HEK293 (cell line): ENCODE data around the gene SLC38A3.

ENCODE experiments used
- HOXD13 ChIP-seq: sonication (generic); formaldehyde crosslinking; IDR thresholded peaks from 2 replicates; pipeline ENCODE4 v1.8.0; 2022; ENCODE audit warnings: missing genetic modification reagents, borderline replicate concordance
- PRDM1 ChIP-seq: fragments of 450-650 bp; formaldehyde crosslinking; IDR thresholded peaks from 2 replicates; pipeline ENCODE4; 2016; ENCODE audit warnings: missing biosample characterization, missing genetic modification characterization
- SP2 ChIP-seq: fragments of 450-650 bp; formaldehyde crosslinking; IDR thresholded peaks from 2 replicates; pipeline ENCODE4 v1.5.1; 2016; ENCODE audit warnings: missing biosample characterization, missing genetic modification characterization
- ZBTB21 ChIP-seq: fragments of 450-650 bp; formaldehyde crosslinking; IDR thresholded peaks from 2 replicates; pipeline ENCODE4 v1.5.1; 2017; ENCODE audit warnings: missing biosample characterization, missing genetic modification characterization
- ZBTB7A ChIP-seq: fragments of 450-650 bp; formaldehyde crosslinking; IDR thresholded peaks from 2 replicates; pipeline ENCODE4 v1.5.1; 2016; ENCODE audit warnings: low read depth, missing biosample characterization, missing genetic modification characterization
- ZBTB8A ChIP-seq: fragments of 450-650 bp; formaldehyde crosslinking; IDR thresholded peaks from 2 replicates; pipeline ENCODE4 v1.5.1; 2016; ENCODE audit warnings: missing biosample characterization, missing genetic modification characterization
- ZNF184 ChIP-seq: fragments of 450-650 bp; IDR thresholded peaks from 2 replicates; pipeline ENCODE4 v1.5.1; 2018; ENCODE audit warnings: missing biosample characterization, mild to moderate bottlenecking, missing genetic modification characterization
- ZNF214 ChIP-seq: fragments of 450-650 bp; formaldehyde crosslinking; IDR thresholded peaks from 2 replicates; pipeline ENCODE4 v1.5.1; 2017; ENCODE audit warnings: missing biosample characterization, mild to moderate bottlenecking, missing genetic modification characterization, borderline replicate concordance
- ZNF239 ChIP-seq: fragments of 450-650 bp; formaldehyde crosslinking; IDR thresholded peaks from 2 replicates; pipeline ENCODE4 v1.5.1; 2016; ENCODE audit warnings: missing biosample characterization, missing genetic modification characterization
- ZNF266 ChIP-seq: fragments of 450-650 bp; formaldehyde crosslinking; IDR thresholded peaks from 2 replicates; pipeline ENCODE4 v1.5.1; 2016; ENCODE audit warnings: missing biosample characterization, missing genetic modification characterization, low read depth
- ZNF302 ChIP-seq: fragments of 450-650 bp; formaldehyde crosslinking; IDR thresholded peaks from 2 replicates; pipeline ENCODE4 v1.5.1; 2016; ENCODE audit warnings: missing biosample characterization, missing genetic modification characterization, low read depth
- ZNF354C ChIP-seq: fragments of 450-650 bp; formaldehyde crosslinking; IDR thresholded peaks from 2 replicates; pipeline ENCODE4 v1.5.1; 2016; ENCODE audit warnings: missing biosample characterization, missing genetic modification characterization, low read depth, borderline replicate concordance
- ZNF394 ChIP-seq: fragments of 450-650 bp; formaldehyde crosslinking; IDR thresholded peaks from 2 replicates; pipeline ENCODE4 v1.5.1; 2016; ENCODE audit warnings: missing biosample characterization, missing genetic modification characterization, mild to moderate bottlenecking, moderate library complexity, borderline replicate concordance
- ZNF48 ChIP-seq: fragments of 450-650 bp; formaldehyde crosslinking; IDR thresholded peaks from 2 replicates; pipeline ENCODE4 v1.5.1; 2016; ENCODE audit warnings: missing biosample characterization, missing genetic modification characterization
- ZNF501 ChIP-seq: fragments of 450-650 bp; formaldehyde crosslinking; IDR thresholded peaks from 2 replicates; pipeline ENCODE4 v1.5.1; 2016; ENCODE audit warnings: missing biosample characterization, missing genetic modification characterization
- ZNF785 ChIP-seq: fragments of 450-650 bp; formaldehyde crosslinking; IDR thresholded peaks from 2 replicates; pipeline ENCODE4 v1.5.1; 2016; ENCODE audit warnings: missing biosample characterization, missing genetic modification characterization
- ZSCAN30 ChIP-seq: fragments of 450-650 bp; IDR thresholded peaks from 2 replicates; pipeline ENCODE4 v1.5.1; 2018; ENCODE audit warnings: missing biosample characterization, mild to moderate bottlenecking, missing genetic modification characterization, moderate library complexity
- TF ChIP-seq, protein P1 (sequence below): fragments of 450-650 bp; formaldehyde crosslinking; IDR thresholded peaks from 2 replicates; pipeline ENCODE4 v1.5.1; 2016; ENCODE audit warnings: missing biosample characterization, missing genetic modification characterization
- TF ChIP-seq, protein P2 (sequence below): fragments of 450-650 bp; formaldehyde crosslinking; IDR thresholded peaks from 2 replicates; pipeline ENCODE4 v1.5.1; 2016; ENCODE audit warnings: missing biosample characterization, missing genetic modification characterization
- TF ChIP-seq, protein P3 (sequence below): fragments of 450-650 bp; formaldehyde crosslinking; IDR thresholded peaks from 2 replicates; pipeline ENCODE4 v1.5.1; 2017; ENCODE audit warnings: missing biosample characterization, missing genetic modification characterization
- TF ChIP-seq, protein P4 (sequence below): fragments of 450-650 bp; formaldehyde crosslinking; IDR thresholded peaks from 2 replicates; pipeline ENCODE4 v1.5.1; 2017; ENCODE audit warnings: missing biosample characterization, mild to moderate bottlenecking, missing genetic modification characterization, moderate library complexity
- TF ChIP-seq, protein P5 (sequence below): fragments of 450-650 bp; formaldehyde crosslinking; optimal IDR thresholded peaks from 2 replicates; pipeline ENCODE3; 2016; ENCODE audit warnings: missing biosample characterization, mild to moderate bottlenecking, missing genetic modification characterization
- TF ChIP-seq, protein P6 (sequence below): fragments of 450-650 bp; formaldehyde crosslinking; IDR thresholded peaks from 2 replicates; pipeline ENCODE4 v1.5.1; 2016; ENCODE audit warnings: missing biosample characterization, missing genetic modification characterization
- TF ChIP-seq, protein P7 (sequence below): sonication (generic); formaldehyde crosslinking; IDR thresholded peaks from 2 replicates; pipeline ENCODE4 v1.8.1; 2022; ENCODE audit warnings: mild to moderate bottlenecking, moderate library complexity, missing genetic modification reagents
- TF ChIP-seq, protein P8 (sequence below): fragments of 450-650 bp; formaldehyde crosslinking; IDR thresholded peaks from 2 replicates; pipeline ENCODE4 v1.5.1; 2016; ENCODE audit warnings: missing biosample characterization, missing genetic modification characterization, borderline replicate concordance

The SLC38A3 gene

DNA sequence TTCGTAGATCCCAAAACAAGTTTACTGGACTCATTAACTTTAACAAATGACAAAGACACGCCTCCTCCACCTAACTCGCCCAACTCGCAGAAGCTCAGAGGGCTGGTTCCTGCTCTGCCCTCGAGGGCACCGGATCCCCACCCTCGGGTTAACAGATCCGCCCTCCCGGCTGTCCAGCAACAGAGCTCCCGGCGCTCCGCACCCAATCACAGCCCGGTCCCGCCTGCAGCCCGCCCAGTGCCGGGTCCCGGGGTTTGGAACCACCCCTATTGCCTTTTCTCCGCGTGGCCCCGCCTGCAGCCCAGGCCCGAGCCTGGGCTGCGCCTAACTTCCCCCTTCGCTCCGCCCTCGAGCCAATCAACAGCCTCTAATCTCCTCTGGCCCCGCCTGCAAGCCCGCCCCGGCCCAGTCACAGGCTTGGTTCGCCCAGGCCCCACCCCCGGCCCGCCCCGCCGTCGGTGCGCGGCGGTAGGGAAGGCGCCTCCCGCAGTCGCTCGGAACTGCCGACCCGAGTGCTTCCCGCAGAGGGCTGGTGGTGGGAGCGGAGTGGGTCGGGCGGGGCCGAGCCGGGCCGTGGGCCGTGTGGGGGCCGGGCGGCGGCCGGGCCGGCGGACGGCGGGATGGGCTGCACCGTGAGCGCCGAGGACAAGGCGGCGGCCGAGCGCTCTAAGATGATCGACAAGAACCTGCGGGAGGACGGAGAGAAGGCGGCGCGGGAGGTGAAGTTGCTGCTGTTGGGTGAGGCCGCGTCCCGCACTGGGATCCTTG, 30.8 kb downstream of the SLC38A3 start, which contains the start of gene GNAI2 (continued):
- TF ChIP-seq, protein P1, sequence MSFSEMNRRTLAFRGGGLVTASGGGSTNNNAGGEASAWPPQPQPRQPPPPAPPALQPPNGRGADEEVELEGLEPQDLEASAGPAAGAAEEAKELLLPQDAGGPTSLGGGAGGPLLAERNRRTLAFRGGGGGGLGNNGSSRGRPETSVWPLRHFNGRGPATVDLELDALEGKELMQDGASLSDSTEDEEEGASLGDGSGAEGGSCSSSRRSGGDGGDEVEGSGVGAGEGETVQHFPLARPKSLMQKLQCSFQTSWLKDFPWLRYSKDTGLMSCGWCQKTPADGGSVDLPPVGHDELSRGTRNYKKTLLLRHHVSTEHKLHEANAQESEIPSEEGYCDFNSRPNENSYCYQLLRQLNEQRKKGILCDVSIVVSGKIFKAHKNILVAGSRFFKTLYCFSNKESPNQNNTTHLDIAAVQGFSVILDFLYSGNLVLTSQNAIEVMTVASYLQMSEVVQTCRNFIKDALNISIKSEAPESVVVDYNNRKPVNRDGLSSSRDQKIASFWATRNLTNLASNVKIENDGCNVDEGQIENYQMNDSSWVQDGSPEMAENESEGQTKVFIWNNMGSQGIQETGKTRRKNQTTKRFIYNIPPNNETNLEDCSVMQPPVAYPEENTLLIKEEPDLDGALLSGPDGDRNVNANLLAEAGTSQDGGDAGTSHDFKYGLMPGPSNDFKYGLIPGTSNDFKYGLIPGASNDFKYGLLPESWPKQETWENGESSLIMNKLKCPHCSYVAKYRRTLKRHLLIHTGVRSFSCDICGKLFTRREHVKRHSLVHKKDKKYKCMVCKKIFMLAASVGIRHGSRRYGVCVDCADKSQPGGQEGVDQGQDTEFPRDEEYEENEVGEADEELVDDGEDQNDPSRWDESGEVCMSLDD: no peak
- no peak for TF ChIP-seq ZSCAN30
- TF ChIP-seq ZNF214 (tag by site-specific recombination): no peak
- TF ChIP-seq, protein P2, sequence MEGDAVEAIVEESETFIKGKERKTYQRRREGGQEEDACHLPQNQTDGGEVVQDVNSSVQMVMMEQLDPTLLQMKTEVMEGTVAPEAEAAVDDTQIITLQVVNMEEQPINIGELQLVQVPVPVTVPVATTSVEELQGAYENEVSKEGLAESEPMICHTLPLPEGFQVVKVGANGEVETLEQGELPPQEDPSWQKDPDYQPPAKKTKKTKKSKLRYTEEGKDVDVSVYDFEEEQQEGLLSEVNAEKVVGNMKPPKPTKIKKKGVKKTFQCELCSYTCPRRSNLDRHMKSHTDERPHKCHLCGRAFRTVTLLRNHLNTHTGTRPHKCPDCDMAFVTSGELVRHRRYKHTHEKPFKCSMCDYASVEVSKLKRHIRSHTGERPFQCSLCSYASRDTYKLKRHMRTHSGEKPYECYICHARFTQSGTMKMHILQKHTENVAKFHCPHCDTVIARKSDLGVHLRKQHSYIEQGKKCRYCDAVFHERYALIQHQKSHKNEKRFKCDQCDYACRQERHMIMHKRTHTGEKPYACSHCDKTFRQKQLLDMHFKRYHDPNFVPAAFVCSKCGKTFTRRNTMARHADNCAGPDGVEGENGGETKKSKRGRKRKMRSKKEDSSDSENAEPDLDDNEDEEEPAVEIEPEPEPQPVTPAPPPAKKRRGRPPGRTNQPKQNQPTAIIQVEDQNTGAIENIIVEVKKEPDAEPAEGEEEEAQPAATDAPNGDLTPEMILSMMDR (tag by site-specific recombination): no peak
- TF ChIP-seq ZNF302 (tag by site-specific recombination): no peak
- no peak for TF ChIP-seq ZNF266
- TF ChIP-seq ZBTB8A: peak; percentile 99
- TF ChIP-seq, protein P3, sequence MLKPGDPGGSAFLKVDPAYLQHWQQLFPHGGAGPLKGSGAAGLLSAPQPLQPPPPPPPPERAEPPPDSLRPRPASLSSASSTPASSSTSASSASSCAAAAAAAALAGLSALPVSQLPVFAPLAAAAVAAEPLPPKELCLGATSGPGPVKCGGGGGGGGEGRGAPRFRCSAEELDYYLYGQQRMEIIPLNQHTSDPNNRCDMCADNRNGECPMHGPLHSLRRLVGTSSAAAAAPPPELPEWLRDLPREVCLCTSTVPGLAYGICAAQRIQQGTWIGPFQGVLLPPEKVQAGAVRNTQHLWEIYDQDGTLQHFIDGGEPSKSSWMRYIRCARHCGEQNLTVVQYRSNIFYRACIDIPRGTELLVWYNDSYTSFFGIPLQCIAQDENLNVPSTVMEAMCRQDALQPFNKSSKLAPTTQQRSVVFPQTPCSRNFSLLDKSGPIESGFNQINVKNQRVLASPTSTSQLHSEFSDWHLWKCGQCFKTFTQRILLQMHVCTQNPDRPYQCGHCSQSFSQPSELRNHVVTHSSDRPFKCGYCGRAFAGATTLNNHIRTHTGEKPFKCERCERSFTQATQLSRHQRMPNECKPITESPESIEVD: no peak
- no peak for TF ChIP-seq ZNF354C (tag by site-specific recombination)
- TF ChIP-seq, protein P4, sequence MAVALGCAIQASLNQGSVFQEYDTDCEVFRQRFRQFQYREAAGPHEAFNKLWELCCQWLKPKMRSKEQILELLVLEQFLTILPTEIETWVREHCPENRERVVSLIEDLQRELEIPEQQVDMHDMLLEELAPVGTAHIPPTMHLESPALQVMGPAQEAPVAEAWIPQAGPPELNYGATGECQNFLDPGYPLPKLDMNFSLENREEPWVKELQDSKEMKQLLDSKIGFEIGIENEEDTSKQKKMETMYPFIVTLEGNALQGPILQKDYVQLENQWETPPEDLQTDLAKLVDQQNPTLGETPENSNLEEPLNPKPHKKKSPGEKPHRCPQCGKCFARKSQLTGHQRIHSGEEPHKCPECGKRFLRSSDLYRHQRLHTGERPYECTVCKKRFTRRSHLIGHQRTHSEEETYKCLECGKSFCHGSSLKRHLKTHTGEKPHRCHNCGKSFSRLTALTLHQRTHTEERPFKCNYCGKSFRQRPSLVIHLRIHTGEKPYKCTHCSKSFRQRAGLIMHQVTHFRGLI (tag by site-specific recombination): peak; percentile 82
- TF ChIP-seq, protein P5, sequence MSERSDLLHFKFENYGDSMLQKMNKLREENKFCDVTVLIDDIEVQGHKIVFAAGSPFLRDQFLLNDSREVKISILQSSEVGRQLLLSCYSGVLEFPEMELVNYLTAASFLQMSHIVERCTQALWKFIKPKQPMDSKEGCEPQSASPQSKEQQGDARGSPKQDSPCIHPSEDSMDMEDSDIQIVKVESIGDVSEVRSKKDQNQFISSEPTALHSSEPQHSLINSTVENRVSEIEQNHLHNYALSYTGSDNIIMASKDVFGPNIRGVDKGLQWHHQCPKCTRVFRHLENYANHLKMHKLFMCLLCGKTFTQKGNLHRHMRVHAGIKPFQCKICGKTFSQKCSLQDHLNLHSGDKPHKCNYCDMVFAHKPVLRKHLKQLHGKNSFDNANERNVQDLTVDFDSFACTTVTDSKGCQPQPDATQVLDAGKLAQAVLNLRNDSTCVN (tag by site-specific recombination): peak; percentile 57
- TF ChIP-seq, protein P6, sequence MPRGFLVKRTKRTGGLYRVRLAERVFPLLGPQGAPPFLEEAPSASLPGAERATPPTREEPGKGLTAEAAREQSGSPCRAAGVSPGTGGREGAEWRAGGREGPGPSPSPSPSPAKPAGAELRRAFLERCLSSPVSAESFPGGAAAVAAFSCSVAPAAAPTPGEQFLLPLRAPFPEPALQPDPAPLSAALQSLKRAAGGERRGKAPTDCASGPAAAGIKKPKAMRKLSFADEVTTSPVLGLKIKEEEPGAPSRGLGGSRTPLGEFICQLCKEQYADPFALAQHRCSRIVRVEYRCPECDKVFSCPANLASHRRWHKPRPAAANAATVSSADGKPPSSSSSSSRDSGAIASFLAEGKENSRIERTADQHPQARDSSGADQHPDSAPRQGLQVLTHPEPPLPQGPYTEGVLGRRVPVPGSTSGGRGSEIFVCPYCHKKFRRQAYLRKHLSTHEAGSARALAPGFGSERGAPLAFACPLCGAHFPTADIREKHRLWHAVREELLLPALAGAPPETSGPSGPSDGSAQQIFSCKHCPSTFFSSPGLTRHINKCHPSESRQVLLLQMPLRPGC (tag by site-specific recombination): no peak
- TF ChIP-seq, protein P7, sequence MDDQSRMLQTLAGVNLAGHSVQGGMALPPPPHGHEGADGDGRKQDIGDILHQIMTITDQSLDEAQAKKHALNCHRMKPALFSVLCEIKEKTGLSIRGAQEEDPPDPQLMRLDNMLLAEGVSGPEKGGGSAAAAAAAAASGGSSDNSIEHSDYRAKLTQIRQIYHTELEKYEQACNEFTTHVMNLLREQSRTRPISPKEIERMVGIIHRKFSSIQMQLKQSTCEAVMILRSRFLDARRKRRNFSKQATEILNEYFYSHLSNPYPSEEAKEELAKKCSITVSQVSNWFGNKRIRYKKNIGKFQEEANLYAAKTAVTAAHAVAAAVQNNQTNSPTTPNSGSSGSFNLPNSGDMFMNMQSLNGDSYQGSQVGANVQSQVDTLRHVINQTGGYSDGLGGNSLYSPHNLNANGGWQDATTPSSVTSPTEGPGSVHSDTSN (CRISPR knock-in tag): no peak
- TF ChIP-seq ZNF501 (tag by site-specific recombination): no peak
- TF ChIP-seq PRDM1 (tag by site-specific recombination): no peak
- no peak for TF ChIP-seq HOXD13 (CRISPR knock-in tag)
- no peak for TF ChIP-seq ZNF239 (tag by site-specific recombination)
- TF ChIP-seq, protein P8, sequence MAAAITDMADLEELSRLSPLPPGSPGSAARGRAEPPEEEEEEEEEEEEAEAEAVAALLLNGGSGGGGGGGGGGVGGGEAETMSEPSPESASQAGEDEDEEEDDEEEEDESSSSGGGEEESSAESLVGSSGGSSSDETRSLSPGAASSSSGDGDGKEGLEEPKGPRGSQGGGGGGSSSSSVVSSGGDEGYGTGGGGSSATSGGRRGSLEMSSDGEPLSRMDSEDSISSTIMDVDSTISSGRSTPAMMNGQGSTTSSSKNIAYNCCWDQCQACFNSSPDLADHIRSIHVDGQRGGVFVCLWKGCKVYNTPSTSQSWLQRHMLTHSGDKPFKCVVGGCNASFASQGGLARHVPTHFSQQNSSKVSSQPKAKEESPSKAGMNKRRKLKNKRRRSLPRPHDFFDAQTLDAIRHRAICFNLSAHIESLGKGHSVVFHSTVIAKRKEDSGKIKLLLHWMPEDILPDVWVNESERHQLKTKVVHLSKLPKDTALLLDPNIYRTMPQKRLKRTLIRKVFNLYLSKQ (tag by site-specific recombination): no peak
- TF ChIP-seq SP2 (tag by site-specific recombination): peak; percentile 96
- TF ChIP-seq ZNF48 (tag by site-specific recombination): no peak
- no peak for TF ChIP-seq ZBTB7A (tag by site-specific recombination)
- TF ChIP-seq ZBTB21 (tag by site-specific recombination): no peak
- TF ChIP-seq ZNF785 (tag by site-specific recombination): no peak
- no peak for TF ChIP-seq ZNF394
- TF ChIP-seq ZNF184: no peak
